Activated naive CD8-positive, alpha-beta T cell (primary cell): Measurements from ENCODE around the gene AMPH.

Source experiments
- H3K27ac Mint-ChIP-seq: one replicate; pipeline ENCODE4 v1.8.0; 2021; ENCODE audit warnings: mixed read lengths
- H3K27me3 Mint-ChIP-seq: one replicate; pipeline ENCODE4 v1.8.0; 2021; ENCODE audit warnings: mixed read lengths
- H3K36me3 Mint-ChIP-seq: one replicate; pipeline ENCODE4 v1.8.0; 2021; ENCODE audit warnings: mixed read lengths
- H3K4me1 Mint-ChIP-seq: one replicate; pipeline ENCODE4 v1.8.0; 2021; ENCODE audit warnings: low read depth, mixed read lengths
- H3K4me3 Mint-ChIP-seq: one replicate; pipeline ENCODE4 v1.8.0; 2021; ENCODE audit warnings: mild to moderate bottlenecking, mixed read lengths
- H3K9me3 Mint-ChIP-seq: one replicate; pipeline ENCODE4 v1.8.0; 2021; ENCODE audit warnings: low read depth, mixed read lengths

AMPH gene

GRCh38 chr7:38539477-38540081, 91.6 kb downstream of the AMPH start:
- H3K36me3 Mint-ChIP-seq = no peaks in the 10 kb centered on the region
- no peaks in the 10 kb centered on the region for H3K4me1 Mint-ChIP-seq
- H3K27me3 Mint-ChIP-seq = no peaks in the 10 kb centered on the region
- H3K27ac Mint-ChIP-seq = no peak overlapping the region
- no peaks in the 10 kb centered on the region for H3K9me3 Mint-ChIP-seq
- no peak overlapping the region for H3K4me3 Mint-ChIP-seq

- no peaks in the 10 kb centered on the region for H3K27me3 Mint-ChIP-seq
- no peaks in the 10 kb centered on the region for H3K4me1 Mint-ChIP-seq
- H3K27ac Mint-ChIP-seq = no peak overlapping the region
- no peaks in the 10 kb centered on the region for H3K36me3 Mint-ChIP-seq
- no peaks in the 10 kb centered on the region for H3K9me3 Mint-ChIP-seq
- no peak overlapping the region for H3K4me3 Mint-ChIP-seq
Observed at GRCh38 chr7:38535073-38535472, 96.1 kb downstream of the AMPH start.

- H3K36me3 Mint-ChIP-seq = no peaks in the 10 kb centered on the region
- H3K9me3 Mint-ChIP-seq = no peaks in the 10 kb centered on the region
- no peak overlapping the region for H3K4me3 Mint-ChIP-seq
- no peak overlapping the region for H3K27ac Mint-ChIP-seq
- peaks cover 5% of the 10 kb centered on the region for H3K27me3 Mint-ChIP-seq
- H3K4me1 Mint-ChIP-seq = no peaks in the 10 kb centered on the region
Observed at GRCh38 chr7:38525857-38526256, 105.3 kb downstream of the AMPH start.

GRCh38 chr7:38524786-38525185, 106.4 kb downstream of the AMPH start:
- Mint-ChIP-seq H3K36me3 (no peaks in the 10 kb centered on the region), H3K27me3 (peaks cover 5% of the 10 kb centered on the region), H3K4me3 (no peak overlapping the region), H3K27ac (no peak overlapping the region), H3K4me1 (no peaks in the 10 kb centered on the region), H3K9me3 (no peaks in the 10 kb centered on the region)

GRCh38 chr7:38520741-38521140, 110.4 kb downstream of the AMPH start:
- Mint-ChIP-seq H3K36me3 (peaks cover 5% of the 10 kb centered on the region), H3K27me3 (peaks cover 2% of the 10 kb centered on the region), H3K4me1 (no peaks in the 10 kb centered on the region), H3K4me3 (no peak overlapping the region), H3K9me3 (peaks cover 12% of the 10 kb centered on the region), H3K27ac (no peak overlapping the region)

GRCh38 chr7:38518541-38518940, 112.6 kb downstream of the AMPH start:
- Mint-ChIP-seq H3K4me3 (no peak overlapping the region), H3K4me1 (no peaks in the 10 kb centered on the region), H3K27me3 (peaks cover 2% of the 10 kb centered on the region), H3K27ac (no peak overlapping the region), H3K9me3 (peaks cover 19% of the 10 kb centered on the region), H3K36me3 (peaks cover 8% of the 10 kb centered on the region)

- no peak overlapping the region for H3K4me3 Mint-ChIP-seq
- no peak overlapping the region for H3K27ac Mint-ChIP-seq
- H3K36me3 Mint-ChIP-seq = peaks cover 8% of the 10 kb centered on the region
- H3K4me1 Mint-ChIP-seq = no peaks in the 10 kb centered on the region
- H3K27me3 Mint-ChIP-seq = no peaks in the 10 kb centered on the region
- peaks cover 19% of the 10 kb centered on the region for H3K9me3 Mint-ChIP-seq
Observed at GRCh38 chr7:38512704-38513103, 118.5 kb downstream of the AMPH start.

GRCh38 chr7:38512291-38512690, 118.9 kb downstream of the AMPH start:
- Mint-ChIP-seq H3K4me3 (no peak overlapping the region), H3K36me3 (peaks cover 5% of the 10 kb centered on the region), H3K4me1 (no peaks in the 10 kb centered on the region), H3K27me3 (no peaks in the 10 kb centered on the region), H3K27ac (no peak overlapping the region), H3K9me3 (peaks cover 15% of the 10 kb centered on the region)

- no peak overlapping the region for H3K27ac Mint-ChIP-seq
- no peaks in the 10 kb centered on the region for H3K4me1 Mint-ChIP-seq
- H3K9me3 Mint-ChIP-seq = no peaks in the 10 kb centered on the region
- H3K36me3 Mint-ChIP-seq = no peaks in the 10 kb centered on the region
- no peak overlapping the region for H3K4me3 Mint-ChIP-seq
- peaks cover 2% of the 10 kb centered on the region for H3K27me3 Mint-ChIP-seq
Observed at GRCh38 chr7:38507384-38507783, 123.8 kb downstream of the AMPH start.

GRCh38 chr7:38506756-38507155, 124.4 kb downstream of the AMPH start:
- H3K4me1 Mint-ChIP-seq = no peaks in the 10 kb centered on the region
- H3K27me3 Mint-ChIP-seq = peaks cover 2% of the 10 kb centered on the region
- no peak overlapping the region for H3K4me3 Mint-ChIP-seq
- H3K27ac Mint-ChIP-seq = no peak overlapping the region
- no peaks in the 10 kb centered on the region for H3K9me3 Mint-ChIP-seq
- no peaks in the 10 kb centered on the region for H3K36me3 Mint-ChIP-seq

- Mint-ChIP-seq H3K4me3 (no peak overlapping the region), H3K9me3 (no peaks in the 10 kb centered on the region), H3K27me3 (peaks cover 2% of the 10 kb centered on the region), H3K27ac (no peak overlapping the region), H3K36me3 (no peaks in the 10 kb centered on the region), H3K4me1 (no peaks in the 10 kb centered on the region)
Observed at GRCh38 chr7:38506004-38506403, 125.2 kb downstream of the AMPH start.

GRCh38 chr7:38504684-38505083, 126.5 kb downstream of the AMPH start:
- Mint-ChIP-seq H3K4me1 (no peaks in the 10 kb centered on the region), H3K27ac (no peak overlapping the region), H3K36me3 (no peaks in the 10 kb centered on the region), H3K27me3 (peaks cover 2% of the 10 kb centered on the region), H3K4me3 (no peak overlapping the region), H3K9me3 (no peaks in the 10 kb centered on the region)

- Mint-ChIP-seq H3K27me3 (peaks cover 2% of the 10 kb centered on the region), H3K9me3 (no peaks in the 10 kb centered on the region), H3K36me3 (no peaks in the 10 kb centered on the region), H3K4me1 (no peaks in the 10 kb centered on the region), H3K4me3 (no peak overlapping the region), H3K27ac (no peak overlapping the region)
Observed at GRCh38 chr7:38502848-38503247, 128.3 kb downstream of the AMPH start.

GRCh38 chr7:38502289-38502688, 128.9 kb downstream of the AMPH start:
- Mint-ChIP-seq H3K4me3 (no peak overlapping the region), H3K4me1 (no peaks in the 10 kb centered on the region), H3K27me3 (peaks cover 2% of the 10 kb centered on the region), H3K9me3 (no peaks in the 10 kb centered on the region), H3K36me3 (no peaks in the 10 kb centered on the region), H3K27ac (no peak overlapping the region)

GRCh38 chr7:38492010-38492409, 139.2 kb downstream of the AMPH start:
- H3K27me3 Mint-ChIP-seq = no peaks in the 10 kb centered on the region

GRCh38 chr7:38482521-38482920, 148.7 kb downstream of the AMPH start:
- peaks cover 23% of the 10 kb centered on the region for H3K36me3 Mint-ChIP-seq
- no peak overlapping the region for H3K4me3 Mint-ChIP-seq
- peaks cover 14% of the 10 kb centered on the region for H3K27me3 Mint-ChIP-seq
- no peaks in the 10 kb centered on the region for H3K4me1 Mint-ChIP-seq
- no peak overlapping the region for H3K27ac Mint-ChIP-seq
- H3K9me3 Mint-ChIP-seq = peaks cover 21% of the 10 kb centered on the region

More at GRCh38 chr7:38492010-38492409, 139.2 kb downstream of the AMPH start:
- no peak overlapping the region for H3K27ac Mint-ChIP-seq
- H3K4me3 Mint-ChIP-seq = no peak overlapping the region
- no peaks in the 10 kb centered on the region for H3K36me3 Mint-ChIP-seq
- no peaks in the 10 kb centered on the region for H3K4me1 Mint-ChIP-seq
- H3K9me3 Mint-ChIP-seq = no peaks in the 10 kb centered on the region
